H9 (cell line): ENCODE measurements around the gene DOK6. TPM values are rescaled to one million over a fixed set of nuclear protein-coding genes. Genes with fewer than 3 reads are reported as not detected.

Source experiments
- DNase-seq: peaks from one replicate; pipeline ENCODE4 v3.0.0-alpha.2; 2017
- H2AFZ ChIP-seq: one replicate; pipeline ENCODE4 v1.6.1; 2013; ENCODE audit warnings: mild to moderate bottlenecking, low read length, control low read depth, moderate library complexity
- H2AK5ac ChIP-seq: 2 replicates; pipeline ENCODE4 v1.6.1; 2013; ENCODE audit warnings: low read length, control low read depth, mixed read lengths; ENCODE audit not compliant: insufficient read length
- H2BK120ac ChIP-seq: one replicate; pipeline ENCODE4 v1.6.1; 2013; ENCODE audit warnings: low read depth, mild to moderate bottlenecking, low read length, control low read depth, inconsistent platforms; ENCODE audit not compliant: poor library complexity, severe bottlenecking
- H2BK12ac ChIP-seq: 2 replicates; pipeline ENCODE4 v1.6.1; 2013; ENCODE audit warnings: low read length, control low read depth, mixed read lengths, low read depth; ENCODE audit not compliant: insufficient read length
- H2BK15ac ChIP-seq: 2 replicates; pipeline ENCODE4 v1.6.1; 2013; ENCODE audit warnings: low read depth, low read length, control low read depth
- H2BK20ac ChIP-seq: one replicate; pipeline ENCODE4 v1.6.1; 2013; ENCODE audit warnings: low read depth, mild to moderate bottlenecking, low read length, control low read depth, inconsistent platforms; ENCODE audit not compliant: poor library complexity, severe bottlenecking
- H2BK5ac ChIP-seq: 2 replicates; pipeline ENCODE4 v1.6.1; 2013; ENCODE audit warnings: low read length, control low read depth, mixed read lengths; ENCODE audit not compliant: insufficient read length
- H3K14ac ChIP-seq: 2 replicates; pipeline ENCODE4 v1.6.1; 2013; ENCODE audit warnings: low read length, control low read depth; ENCODE audit not compliant: insufficient read depth
- H3K18ac ChIP-seq: 2 replicates; pipeline ENCODE4 v1.6.1; 2013; ENCODE audit warnings: low read depth, mild to moderate bottlenecking, mixed read lengths, low read length, control low read depth; ENCODE audit not compliant: insufficient read length
- H3K23ac ChIP-seq: 2 replicates; pipeline ENCODE4 v1.6.1; 2013; ENCODE audit warnings: low read length, control low read depth, mixed read lengths, low read depth; ENCODE audit not compliant: insufficient read length
- H3K23me2 ChIP-seq: 2 replicates; pipeline ENCODE4 v1.6.1; 2013; ENCODE audit warnings: low read depth, mild to moderate bottlenecking, mixed read lengths, low read length, control low read depth; ENCODE audit not compliant: insufficient read length, poor library complexity, severe bottlenecking
- H3K27ac ChIP-seq: 2 replicates; pipeline ENCODE4 v1.5.1; 2013; ENCODE audit warnings: low read length, control low read depth, mixed read lengths, low read depth; ENCODE audit not compliant: insufficient read length
- H3K27me3 ChIP-seq: 2 replicates; pipeline ENCODE4 v1.6.1; 2013; ENCODE audit warnings: low read length, control low read depth, inconsistent platforms; ENCODE audit not compliant: insufficient read depth
- H3K4ac ChIP-seq: 2 replicates; pipeline ENCODE4 v1.6.1; 2013; ENCODE audit warnings: low read depth, mild to moderate bottlenecking, control low read depth, inconsistent platforms, low read length, moderate library complexity
- H3K4me1 ChIP-seq: 2 replicates; pipeline ENCODE4 v1.6.1; 2013; ENCODE audit warnings: low read length, control low read depth, inconsistent platforms; ENCODE audit not compliant: insufficient read depth
- H3K4me2 ChIP-seq: 2 replicates; pipeline ENCODE4 v1.6.1; 2013; ENCODE audit warnings: low read length, control low read depth, mixed read lengths; ENCODE audit not compliant: insufficient read length, insufficient read depth
- H3K56ac ChIP-seq: 2 replicates; pipeline ENCODE4 v1.6.1; 2013; ENCODE audit warnings: low read depth, mild to moderate bottlenecking, mixed read lengths, low read length, control low read depth; ENCODE audit not compliant: insufficient read length
- H3K79me1 ChIP-seq: 2 replicates; pipeline ENCODE4 v1.6.1; 2013; ENCODE audit warnings: low read depth, mild to moderate bottlenecking, moderate library complexity, low read length, control low read depth, inconsistent platforms; ENCODE audit not compliant: insufficient read depth, poor library complexity, severe bottlenecking
- H3K79me2 ChIP-seq: 2 replicates; pipeline ENCODE4 v1.6.1; 2013; ENCODE audit warnings: low read length, control low read depth, inconsistent platforms; ENCODE audit not compliant: insufficient read depth
- H3K9ac ChIP-seq: 2 replicates; pipeline ENCODE4 v1.6.1; 2013; ENCODE audit warnings: low read length, control low read depth, mixed read lengths; ENCODE audit not compliant: insufficient read length; ENCODE audit errors: extremely low read depth
- H3K9me3 ChIP-seq: one replicate; pipeline ENCODE4 v1.6.1; 2013; ENCODE audit warnings: low read depth, low read length, inconsistent platforms; ENCODE audit not compliant: control insufficient read depth
- H3T11ph ChIP-seq: one replicate; pipeline ENCODE4 v1.6.1; 2013; ENCODE audit warnings: mild to moderate bottlenecking, low read length, control low read depth, inconsistent platforms
- H4K20me1 ChIP-seq: one replicate; pipeline ENCODE4 v1.6.1; 2013; ENCODE audit not compliant: control insufficient read depth, insufficient read length, insufficient read depth
- H4K5ac ChIP-seq: 2 replicates; pipeline ENCODE4 v1.6.1; 2013; ENCODE audit warnings: low read depth, mild to moderate bottlenecking, mixed read lengths, low read length, control low read depth; ENCODE audit not compliant: insufficient read length
- H4K8ac ChIP-seq: replicated peaks from 2 replicates; pipeline ENCODE4 v1.6.1; 2013; ENCODE audit warnings: low read length, control low read depth, mixed read lengths, low read depth; ENCODE audit not compliant: insufficient read length
- H4K91ac ChIP-seq: 2 replicates; pipeline ENCODE4 v1.6.1; 2013; ENCODE audit warnings: low read depth, mild to moderate bottlenecking, moderate library complexity, mixed read lengths, low read length, control low read depth; ENCODE audit not compliant: insufficient read length
- H3K27ac Mint-ChIP-seq, 3 experiments: 2 replicates in 2 of 3; 3 replicates in 1 of 3; pipeline ENCODE4 v1.8.0; 2020 to 2021; ENCODE audit warnings: mixed read lengths in 3 of 3, mild to moderate bottlenecking in 1 of 3, moderate library complexity in 1 of 3
- H3K27me3 Mint-ChIP-seq: 2 replicates; pipeline ENCODE4 v1.8.0; 2021; ENCODE audit warnings: low read depth, mild to moderate bottlenecking, moderate library complexity, mixed read lengths
- H3K36me3 Mint-ChIP-seq, 3 experiments: 2 replicates in 2 of 3; 3 replicates in 1 of 3; pipeline ENCODE4 v1.8.0; 2020 to 2021; ENCODE audit warnings: low read depth in 3 of 3, mixed read lengths in 3 of 3; ENCODE audit not compliant: insufficient read depth in 1 of 3
- H3K4me1 Mint-ChIP-seq, 2 experiments: 2 replicates each; pipeline ENCODE4 v1.8.0; 2020; ENCODE audit warnings: mixed read lengths in 2 of 2
- H3K4me3 Mint-ChIP-seq, 2 experiments: 2 replicates in 1 of 2; 3 replicates in 1 of 2; pipeline ENCODE4 v1.8.0; 2020 to 2021; ENCODE audit warnings: mild to moderate bottlenecking in 2 of 2, mixed read lengths in 2 of 2, moderate library complexity in 1 of 2
- H3K9me3 Mint-ChIP-seq, 2 experiments: 2 replicates in 1 of 2; 3 replicates in 1 of 2; pipeline ENCODE4 v1.8.0; 2020; ENCODE audit warnings: mild to moderate bottlenecking in 2 of 2, mixed read lengths in 2 of 2, moderate library complexity in 1 of 2
- WGBS: extraction: QIAGEN DNeasy Blood & Tissue Kit; methylation state at CpG from one replicate; pipeline ENCODE4 v1.1.7; 2013; ENCODE audit warnings: missing lambda C conversion rate, low lambda C conversion rate, mixed read lengths; ENCODE audit not compliant: insufficient read length; ENCODE audit errors: extremely low coverage; 5-methylcytosine and 5-hydroxymethylcytosine counted together
- total RNA-seq: library from RNA; stranded (reverse); gene quantifications from 2 replicates; pipeline ENCODE4 v1.2.1, GENCODE V29; 2021
- TF ChIP-seq, protein P1 (sequence below): fragments of 200-600 bp; sonication (generic); conservative IDR thresholded peaks from 3 replicates; pipeline ENCODE4 v1.8.0; 2021; ENCODE audit warnings: antibody characterized with exemption, mild to moderate bottlenecking

The DOK6 gene
- total RNA-seq, 1 experiment from 2014 or later: 0.20 TPM

DNA sequence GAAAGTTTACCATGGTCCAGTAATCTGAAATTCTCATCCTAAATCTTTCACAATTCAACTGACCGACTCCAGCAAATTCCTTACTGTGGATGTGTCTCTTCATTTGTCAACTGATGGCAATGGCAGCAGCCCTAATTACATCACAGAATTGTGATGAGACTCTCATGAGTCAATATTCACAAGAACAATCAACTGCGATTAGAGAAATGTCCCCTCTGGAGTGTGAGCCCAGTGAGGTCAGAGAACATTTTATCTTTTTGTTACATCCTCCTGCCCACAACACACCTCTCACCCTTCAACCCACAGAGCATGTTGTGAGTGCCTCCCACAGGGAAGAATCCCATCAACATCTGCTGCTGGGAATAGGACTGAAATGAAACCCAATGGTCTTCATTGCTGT lies 473.4 kb downstream of the DOK6 start:
- no peak overlapping the region for H3K4me3 Mint-ChIP-seq
- no peak overlapping the region for H3K4ac ChIP-seq
- H3K14ac ChIP-seq: no peak overlapping the region
- H3K4me2 ChIP-seq: no peak overlapping the region
- no peak overlapping the region for H2BK12ac ChIP-seq
- no peak overlapping the region for H3K23ac ChIP-seq
- no peak overlapping the region for H3T11ph ChIP-seq
- TF ChIP-seq, protein P1, sequence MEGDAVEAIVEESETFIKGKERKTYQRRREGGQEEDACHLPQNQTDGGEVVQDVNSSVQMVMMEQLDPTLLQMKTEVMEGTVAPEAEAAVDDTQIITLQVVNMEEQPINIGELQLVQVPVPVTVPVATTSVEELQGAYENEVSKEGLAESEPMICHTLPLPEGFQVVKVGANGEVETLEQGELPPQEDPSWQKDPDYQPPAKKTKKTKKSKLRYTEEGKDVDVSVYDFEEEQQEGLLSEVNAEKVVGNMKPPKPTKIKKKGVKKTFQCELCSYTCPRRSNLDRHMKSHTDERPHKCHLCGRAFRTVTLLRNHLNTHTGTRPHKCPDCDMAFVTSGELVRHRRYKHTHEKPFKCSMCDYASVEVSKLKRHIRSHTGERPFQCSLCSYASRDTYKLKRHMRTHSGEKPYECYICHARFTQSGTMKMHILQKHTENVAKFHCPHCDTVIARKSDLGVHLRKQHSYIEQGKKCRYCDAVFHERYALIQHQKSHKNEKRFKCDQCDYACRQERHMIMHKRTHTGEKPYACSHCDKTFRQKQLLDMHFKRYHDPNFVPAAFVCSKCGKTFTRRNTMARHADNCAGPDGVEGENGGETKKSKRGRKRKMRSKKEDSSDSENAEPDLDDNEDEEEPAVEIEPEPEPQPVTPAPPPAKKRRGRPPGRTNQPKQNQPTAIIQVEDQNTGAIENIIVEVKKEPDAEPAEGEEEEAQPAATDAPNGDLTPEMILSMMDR: no peak
- no peak overlapping the region for H4K5ac ChIP-seq
- peaks cover 0 to 2% (median 0%) of the 10 kb centered on the region in 3 experiments; a peak in 1 of 7 replicates for H3K36me3 Mint-ChIP-seq
- H3K79me2 ChIP-seq: no peaks in the 10 kb centered on the region
- no peak overlapping the region for H2AFZ ChIP-seq
- H4K8ac ChIP-seq: no peak overlapping the region
- no peak overlapping the region for H3K9ac ChIP-seq
- no peak overlapping the region for H2AK5ac ChIP-seq
- H3K27ac ChIP-seq: no peak overlapping the region
- H3K56ac ChIP-seq: no peak overlapping the region
- H4K91ac ChIP-seq: no peak overlapping the region
- no peak overlapping the region for H2BK15ac ChIP-seq
- H3K27ac Mint-ChIP-seq: no peak overlapping the region; a peak in 1 of 7 replicates
- no peaks in the 10 kb centered on the region for H3K27me3 ChIP-seq
- H2BK20ac ChIP-seq: no peak overlapping the region
- no peaks in the 10 kb centered on the region for H3K79me1 ChIP-seq
- WGBS: no CpG with 5 or more reads among the region's 2 CpGs
- no peaks in the 10 kb centered on the region for H3K9me3 ChIP-seq
- no peaks in the 10 kb centered on the region for H3K23me2 ChIP-seq
- peaks cover 2% of the 10 kb centered on the region; the same call in 1 of the 2 replicates for H3K4me1 ChIP-seq
- H2BK120ac ChIP-seq: no peak overlapping the region
- no peak for DNase-seq
- H3K9me3 Mint-ChIP-seq: no peaks in the 10 kb centered on the region
- peaks cover 18 to 28% of the 10 kb centered on the region in 2 experiments for H3K4me1 Mint-ChIP-seq
- H3K18ac ChIP-seq: no peak overlapping the region
- no peaks in the 10 kb centered on the region for H4K20me1 ChIP-seq
- H3K27me3 Mint-ChIP-seq: no peaks in the 10 kb centered on the region
- no peak overlapping the region for H2BK5ac ChIP-seq
